ENCODE measurements around the gene IL12RB2.

IL12RB2 gene, protein sequence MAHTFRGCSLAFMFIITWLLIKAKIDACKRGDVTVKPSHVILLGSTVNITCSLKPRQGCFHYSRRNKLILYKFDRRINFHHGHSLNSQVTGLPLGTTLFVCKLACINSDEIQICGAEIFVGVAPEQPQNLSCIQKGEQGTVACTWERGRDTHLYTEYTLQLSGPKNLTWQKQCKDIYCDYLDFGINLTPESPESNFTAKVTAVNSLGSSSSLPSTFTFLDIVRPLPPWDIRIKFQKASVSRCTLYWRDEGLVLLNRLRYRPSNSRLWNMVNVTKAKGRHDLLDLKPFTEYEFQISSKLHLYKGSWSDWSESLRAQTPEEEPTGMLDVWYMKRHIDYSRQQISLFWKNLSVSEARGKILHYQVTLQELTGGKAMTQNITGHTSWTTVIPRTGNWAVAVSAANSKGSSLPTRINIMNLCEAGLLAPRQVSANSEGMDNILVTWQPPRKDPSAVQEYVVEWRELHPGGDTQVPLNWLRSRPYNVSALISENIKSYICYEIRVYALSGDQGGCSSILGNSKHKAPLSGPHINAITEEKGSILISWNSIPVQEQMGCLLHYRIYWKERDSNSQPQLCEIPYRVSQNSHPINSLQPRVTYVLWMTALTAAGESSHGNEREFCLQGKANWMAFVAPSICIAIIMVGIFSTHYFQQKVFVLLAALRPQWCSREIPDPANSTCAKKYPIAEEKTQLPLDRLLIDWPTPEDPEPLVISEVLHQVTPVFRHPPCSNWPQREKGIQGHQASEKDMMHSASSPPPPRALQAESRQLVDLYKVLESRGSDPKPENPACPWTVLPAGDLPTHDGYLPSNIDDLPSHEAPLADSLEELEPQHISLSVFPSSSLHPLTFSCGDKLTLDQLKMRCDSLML

DNA sequence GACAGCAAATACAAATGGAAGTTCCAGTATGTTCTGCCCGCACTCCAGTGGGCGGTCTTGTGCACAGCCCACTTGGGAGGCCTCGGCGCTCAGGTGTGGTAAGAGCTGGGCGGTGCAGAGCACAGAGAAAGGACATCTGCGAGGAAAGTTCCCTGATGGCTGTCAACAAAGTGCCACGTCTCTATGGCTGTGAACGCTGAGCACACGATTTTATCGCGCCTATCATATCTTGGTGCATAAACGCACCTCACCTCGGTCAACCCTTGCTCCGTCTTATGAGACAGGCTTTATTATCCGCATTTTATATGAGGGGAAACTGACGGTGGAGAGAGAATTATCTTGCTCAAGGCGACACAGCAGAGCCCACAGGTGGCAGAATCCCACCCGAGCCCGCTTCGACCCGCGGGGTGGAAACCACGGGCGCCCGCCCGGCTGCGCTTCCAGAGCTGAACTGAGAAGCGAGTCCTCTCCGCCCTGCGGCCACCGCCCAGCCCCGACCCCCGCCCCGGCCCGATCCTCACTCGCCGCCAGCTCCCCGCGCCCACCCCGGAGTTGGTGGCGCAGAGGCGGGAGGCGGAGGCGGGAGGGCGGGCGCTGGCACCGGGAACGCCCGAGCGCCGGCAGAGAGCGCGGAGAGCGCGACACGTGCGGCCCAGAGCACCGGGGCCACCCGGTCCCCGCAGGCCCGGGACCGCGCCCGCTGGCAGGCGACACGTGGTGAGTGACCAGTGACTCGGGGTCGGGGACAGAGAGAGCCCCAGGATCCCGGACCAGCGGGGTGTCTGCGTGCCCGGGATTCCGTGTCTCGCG is at the start of gene IL12RB2:
TSS of gene IL12RB2 (plus strand) at position 623 of the 810 bp plus-strand sequence. CDS start 12,496 bp downstream, outside the sequence.
- in situ Hi-C loops (cut with HindIII; ENCODE audit: low sequenced_read_pairs) = no loop called here

DNA sequence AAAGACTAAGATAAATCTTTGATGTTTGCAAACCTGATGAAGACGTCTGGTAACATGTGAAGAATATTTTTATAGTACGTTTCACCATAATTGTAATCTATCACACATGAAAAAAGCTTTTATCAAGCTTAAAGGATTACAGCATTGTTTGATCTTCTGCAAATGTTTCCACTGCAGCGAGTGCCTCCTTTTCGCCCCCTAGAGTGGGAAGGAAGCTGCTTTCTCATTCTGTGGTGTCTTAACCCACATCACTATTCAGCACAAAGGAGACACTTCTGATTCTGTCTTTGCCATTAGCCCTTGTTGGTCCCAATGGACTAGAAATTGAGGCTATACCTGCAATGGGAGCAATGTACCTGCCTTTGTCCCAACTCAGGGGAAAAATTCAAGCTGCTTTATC is 46.0 kb upstream of the IL12RB2 start:
- in situ Hi-C loops (cut with HindIII; ENCODE audit: low sequenced_read_pairs) = no loop called here

DNA sequence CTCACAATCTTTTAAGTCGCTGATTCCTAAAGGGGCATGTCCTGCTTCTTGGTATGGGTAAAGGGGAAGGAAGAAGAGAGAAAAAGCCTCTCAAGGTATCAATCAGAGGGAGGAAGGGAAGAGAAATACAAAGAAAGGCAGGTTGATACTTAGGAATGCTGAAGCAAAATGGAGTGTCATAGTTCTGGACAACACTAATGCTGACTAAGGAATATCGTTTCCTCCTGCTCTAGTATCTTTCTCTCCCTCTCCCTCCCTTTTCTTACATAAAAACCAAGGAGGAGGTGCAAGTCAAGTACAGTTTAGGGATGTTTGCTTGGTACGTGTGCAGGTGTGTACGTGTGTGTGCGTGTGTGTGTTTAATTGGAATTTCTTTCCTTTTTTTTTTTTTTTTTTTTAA is 44.9 kb upstream of the IL12RB2 start:
- in situ Hi-C loops (cut with HindIII; ENCODE audit: low sequenced_read_pairs) = no loop called here

DNA sequence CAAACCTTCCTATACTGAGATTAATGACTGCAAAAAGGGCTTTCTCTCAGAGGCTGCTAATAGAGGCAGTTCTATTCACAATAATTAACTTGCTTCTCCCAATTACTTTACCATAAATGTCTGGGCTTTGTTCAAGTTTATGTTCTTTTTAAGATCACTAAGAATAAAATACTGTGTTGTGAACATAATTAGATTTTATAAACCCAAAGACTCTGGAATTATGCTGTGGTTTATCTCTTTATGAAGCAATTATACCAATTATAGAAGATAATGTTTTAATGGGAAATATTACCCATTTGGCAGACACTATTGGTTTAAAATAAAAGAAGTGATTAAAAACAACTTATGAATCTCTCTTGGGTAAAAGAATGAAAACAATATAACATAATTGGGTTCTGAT is 43.5 kb upstream of the IL12RB2 start:
- in situ Hi-C loops (cut with HindIII; ENCODE audit: low sequenced_read_pairs) = no loop called here

DNA sequence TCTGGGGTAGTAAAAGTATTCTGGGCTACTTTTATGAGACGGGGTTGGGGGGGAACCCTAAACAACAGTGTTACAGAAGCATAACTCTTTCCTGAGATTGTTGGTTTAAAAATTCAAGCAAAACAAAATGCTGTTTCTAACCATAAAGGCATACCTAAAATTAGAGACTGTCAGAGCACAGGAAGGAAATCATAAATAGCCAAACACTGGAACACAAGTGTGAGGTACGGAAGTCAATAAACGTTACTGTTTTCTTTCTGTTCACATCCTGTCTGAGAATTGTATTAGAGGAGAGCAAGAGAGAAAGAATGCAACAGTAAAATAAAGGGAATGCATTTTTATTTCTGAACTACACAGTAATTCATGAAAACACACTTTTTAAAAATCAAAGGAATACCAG is 42.8 kb upstream of the IL12RB2 start:
- in situ Hi-C loops (cut with HindIII; ENCODE audit: low sequenced_read_pairs) = no loop called here

DNA sequence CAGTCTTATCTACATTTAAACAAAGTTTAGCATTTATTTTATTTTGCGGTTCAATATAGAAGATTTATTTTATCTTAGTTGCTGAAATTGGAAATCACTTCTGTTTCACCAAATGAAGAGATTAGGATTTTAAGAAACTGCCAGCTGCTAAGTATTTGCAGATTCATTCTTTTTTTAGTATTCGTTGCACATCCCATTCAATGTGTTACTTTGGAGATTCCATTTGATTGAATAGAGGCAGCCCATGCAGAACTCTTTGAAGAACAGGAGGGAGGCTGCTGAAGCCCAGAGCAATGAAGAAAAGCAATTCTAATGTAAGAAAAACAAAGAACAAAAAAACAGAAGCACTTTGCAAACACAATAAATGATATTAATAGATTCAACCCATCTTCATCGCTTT is 38.6 kb upstream of the IL12RB2 start:
- in situ Hi-C loops (cut with HindIII; ENCODE audit: low sequenced_read_pairs) = no loop called here

DNA sequence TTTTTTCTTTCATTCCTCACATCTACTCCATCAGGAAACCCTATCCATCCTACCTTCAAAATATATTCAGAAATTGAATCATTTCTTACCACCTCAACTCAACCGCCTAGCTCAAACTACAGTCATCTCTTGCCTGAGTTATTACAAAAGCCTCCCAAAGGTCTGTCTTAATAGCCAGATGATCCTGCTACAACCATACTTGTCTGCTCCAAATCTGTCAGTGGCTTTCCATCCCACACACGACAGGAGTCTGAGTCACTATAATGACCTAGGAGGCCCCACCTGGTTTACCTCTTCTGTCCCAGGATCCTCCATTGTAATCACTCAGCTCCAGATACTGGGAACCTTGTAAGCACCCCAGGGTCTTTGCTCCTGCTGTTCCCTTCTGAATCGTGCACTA is 37.1 kb upstream of the IL12RB2 start:
- in situ Hi-C loops (cut with HindIII; ENCODE audit: low sequenced_read_pairs) = loop anchor here (5.0 kb wide), 1 partner anchor 47 kb away; no protein-coding TSS in a partner anchor

DNA sequence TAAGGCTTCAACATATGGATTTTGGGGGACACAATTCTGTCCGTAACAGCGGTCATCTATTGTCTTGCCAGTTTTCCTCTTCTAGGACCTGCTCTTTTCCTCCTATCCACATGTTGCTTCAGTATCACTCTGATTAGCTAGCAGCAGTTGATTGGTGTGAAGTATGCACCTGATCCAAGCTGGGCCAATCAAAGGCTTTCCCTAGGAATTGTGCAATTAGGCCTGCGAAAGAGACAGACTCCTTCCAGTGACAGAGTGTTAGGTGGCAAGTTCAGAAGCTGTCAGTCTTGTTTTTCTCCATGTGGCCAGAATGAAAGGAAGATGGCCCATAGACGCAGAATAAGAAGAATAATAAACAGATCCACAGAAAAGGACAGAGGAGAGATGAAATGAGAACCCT is 34.1 kb upstream of the IL12RB2 start:
- in situ Hi-C loops (cut with HindIII; ENCODE audit: low sequenced_read_pairs) = loop anchor here (5.0 kb wide), 1 partner anchor 44 kb away; no protein-coding TSS in a partner anchor

DNA sequence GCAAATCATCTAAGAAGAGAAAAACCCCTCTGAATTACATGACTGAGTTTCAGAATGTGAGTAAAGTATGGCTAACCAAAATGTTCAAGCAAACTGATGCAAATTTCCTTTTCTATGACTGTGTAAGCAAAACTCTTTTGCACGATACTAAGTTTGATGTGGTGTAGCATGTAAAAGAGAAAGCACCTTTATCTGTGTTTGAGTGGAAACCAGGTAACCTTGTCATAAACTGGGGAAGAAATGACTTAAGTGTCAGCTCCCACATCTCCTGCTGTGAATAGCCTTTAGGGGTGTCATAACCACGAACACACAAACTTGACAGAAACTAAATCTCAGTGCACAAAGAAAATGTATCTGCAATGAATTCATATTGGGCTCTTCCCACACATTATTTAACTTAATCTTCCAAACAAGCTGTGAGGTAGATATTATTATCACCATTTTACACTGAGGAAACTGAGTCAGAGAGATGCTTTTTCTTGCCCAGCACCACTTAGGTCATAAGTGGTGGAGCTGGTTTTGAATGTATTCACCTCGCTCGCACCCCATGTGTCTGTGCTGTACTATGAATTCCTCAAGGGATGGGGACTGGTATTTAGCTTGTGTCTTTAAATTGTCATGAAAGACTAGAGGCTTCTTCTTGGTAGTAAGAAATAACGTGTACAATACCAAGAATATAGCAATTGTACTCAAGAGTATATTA is 32.9 kb upstream of the IL12RB2 start:
- in situ Hi-C loops (cut with HindIII; ENCODE audit: low sequenced_read_pairs) = loop anchor here (5.0 kb wide), 1 partner anchor 43 kb away; no protein-coding TSS in a partner anchor

DNA sequence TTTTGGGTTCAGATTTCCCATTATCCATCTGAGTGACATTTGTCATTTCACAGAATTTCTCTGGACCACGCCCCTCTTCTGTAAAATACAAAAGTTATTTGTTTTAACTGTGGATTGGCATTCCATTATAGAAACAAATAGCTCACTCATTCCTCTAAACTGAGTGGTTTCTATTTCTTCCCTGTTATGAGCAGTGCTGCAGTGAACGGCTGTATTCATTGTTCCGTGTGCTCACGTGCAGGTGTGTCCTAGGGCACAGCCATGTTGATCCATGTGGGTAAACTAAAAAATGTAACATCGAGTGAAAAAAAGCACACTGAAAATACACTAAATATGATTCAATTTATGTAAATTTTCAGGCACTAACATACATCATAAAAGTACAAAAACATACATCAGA is 27.0 kb upstream of the IL12RB2 start:
- in situ Hi-C loops (cut with HindIII; ENCODE audit: low sequenced_read_pairs) = loop anchor here (10.0 kb wide), 1 partner anchor 56 kb away; no protein-coding TSS in a partner anchor

DNA sequence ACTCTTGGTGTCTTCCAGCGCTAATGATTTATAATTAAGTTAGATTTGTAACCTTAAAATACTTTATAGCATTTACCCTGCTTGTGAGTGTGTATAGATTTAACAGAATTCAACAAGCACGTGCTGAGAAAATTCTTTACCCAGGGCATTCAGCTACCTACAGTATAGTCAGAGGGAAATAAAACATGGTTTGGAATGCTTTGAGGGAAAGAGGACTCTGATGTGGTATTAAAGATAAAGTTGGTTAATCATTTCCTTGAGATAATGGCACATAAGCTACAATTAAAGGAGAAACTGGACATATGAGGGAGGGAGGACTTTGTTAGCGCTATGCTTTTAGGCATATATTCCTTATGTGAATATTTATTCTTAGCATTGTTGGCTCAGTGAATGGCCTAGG is 26.4 kb upstream of the IL12RB2 start:
- in situ Hi-C loops (cut with HindIII; ENCODE audit: low sequenced_read_pairs) = loop anchor here (10.0 kb wide), 1 partner anchor 56 kb away; no protein-coding TSS in a partner anchor

DNA sequence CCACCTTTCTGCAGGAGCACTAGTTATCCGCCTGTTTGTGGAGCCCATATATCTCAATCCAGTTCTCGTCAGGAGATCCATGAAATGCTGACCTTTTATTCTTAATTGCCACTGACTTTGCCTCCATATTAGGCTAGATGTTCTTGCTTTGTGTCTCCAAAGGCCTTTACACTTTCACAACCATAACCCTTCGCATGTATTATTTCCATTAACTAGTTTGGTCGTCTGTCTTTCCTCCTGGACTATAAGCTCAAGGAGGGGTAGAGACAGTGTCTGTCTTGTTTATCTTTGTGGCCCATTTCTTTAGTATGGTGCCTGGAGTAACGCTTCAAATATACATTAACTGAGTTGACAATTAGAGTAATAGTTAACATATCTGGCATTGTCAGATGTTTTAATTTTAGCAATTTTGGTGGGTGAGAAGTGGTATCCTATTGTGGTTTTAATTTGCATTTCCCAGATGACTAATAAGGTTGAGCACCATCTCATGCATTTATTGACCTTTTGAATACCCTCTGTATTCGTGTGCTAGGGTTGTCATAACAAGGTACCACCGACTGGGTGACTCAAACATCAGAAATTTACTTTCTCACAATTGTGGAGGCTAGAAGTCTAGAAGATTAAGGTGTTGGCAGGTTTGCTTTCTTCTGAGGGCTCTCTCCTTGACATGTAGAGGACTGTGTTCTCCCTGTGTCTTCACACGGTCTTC is 21.7 kb upstream of the IL12RB2 start:
- in situ Hi-C loops (cut with HindIII; ENCODE audit: low sequenced_read_pairs) = loop anchor here (10.0 kb wide), 1 partner anchor 61 kb away; no protein-coding TSS in a partner anchor

DNA sequence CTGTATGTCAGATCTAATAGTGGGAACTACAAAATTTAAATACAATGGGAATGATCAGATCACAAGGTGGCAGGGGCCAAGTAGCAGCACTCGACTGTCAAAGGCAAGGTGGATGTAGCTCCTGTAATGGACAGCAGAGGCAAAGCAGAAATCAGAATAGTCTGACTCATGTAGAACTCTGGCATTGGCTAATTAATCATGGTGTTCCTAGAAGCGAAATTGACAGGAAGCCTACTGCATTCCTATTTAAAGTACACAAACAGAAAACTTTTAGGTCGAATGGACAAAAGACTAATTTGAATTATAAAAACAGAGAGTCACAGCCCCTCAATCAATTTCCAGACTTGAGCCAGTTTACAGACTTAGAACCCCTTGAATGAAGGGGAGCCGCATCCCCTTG is 17.4 kb upstream of the IL12RB2 start:
- in situ Hi-C loops (cut with HindIII; ENCODE audit: low sequenced_read_pairs) = no loop called here

DNA sequence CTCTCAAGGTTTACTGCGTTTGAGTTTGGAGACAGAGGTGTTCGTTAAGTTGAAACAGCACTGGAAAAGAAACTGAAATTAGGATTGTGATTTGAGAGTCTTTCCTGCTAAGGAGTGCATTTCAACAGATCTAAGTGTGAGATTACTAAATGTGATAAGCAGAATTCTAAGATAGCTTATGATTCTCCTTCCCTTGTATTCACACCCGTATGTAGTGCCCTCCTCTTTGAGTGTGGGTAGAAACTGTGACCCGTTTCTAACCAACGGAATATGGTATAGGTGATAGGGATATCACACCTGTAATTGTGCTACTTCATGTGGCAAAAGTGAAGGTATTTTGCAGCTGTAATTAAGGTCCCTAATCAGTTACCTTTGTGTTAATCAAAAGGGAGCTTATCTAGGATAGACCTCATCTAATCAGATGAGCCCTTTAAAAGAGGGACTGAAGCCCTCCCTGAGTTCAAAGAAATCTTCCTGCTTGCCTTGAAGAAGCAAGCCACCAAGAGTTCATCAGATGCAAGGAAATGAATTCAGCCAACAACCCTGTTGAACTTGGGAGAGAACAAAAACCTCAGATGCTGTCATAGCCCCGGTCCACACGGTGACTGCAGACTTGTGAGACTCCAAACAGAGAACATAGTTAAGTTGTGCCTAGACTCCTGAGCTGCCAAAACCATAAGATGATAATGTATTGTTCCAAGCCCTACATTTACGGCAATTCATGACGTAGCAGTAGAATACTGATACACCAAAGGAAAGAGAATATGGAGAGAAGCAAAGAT is 12.6 kb upstream of the IL12RB2 start:
- in situ Hi-C loops (cut with HindIII; ENCODE audit: low sequenced_read_pairs) = no loop called here

DNA sequence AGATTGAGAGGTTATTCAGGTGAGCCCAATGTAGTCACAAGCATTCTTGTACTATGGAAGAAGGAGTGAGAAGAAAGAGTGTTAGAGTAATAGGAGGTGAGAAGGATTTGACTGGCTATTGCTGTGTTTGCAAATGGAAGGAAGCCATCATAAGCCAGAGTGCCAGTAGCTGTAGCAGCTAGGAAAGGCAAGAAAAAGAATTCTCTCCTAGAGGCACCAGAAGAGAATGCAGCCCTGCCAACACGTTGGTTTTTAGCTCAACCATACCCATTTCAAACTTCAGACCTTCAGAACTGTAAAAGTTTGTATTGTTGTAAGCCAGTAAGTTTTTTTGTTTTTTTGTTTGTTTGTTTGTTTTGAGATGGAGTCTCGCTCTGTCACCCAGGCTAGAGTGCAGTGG is 8.9 kb upstream of the IL12RB2 start:
- in situ Hi-C loops (cut with HindIII; ENCODE audit: low sequenced_read_pairs) = no loop called here

DNA sequence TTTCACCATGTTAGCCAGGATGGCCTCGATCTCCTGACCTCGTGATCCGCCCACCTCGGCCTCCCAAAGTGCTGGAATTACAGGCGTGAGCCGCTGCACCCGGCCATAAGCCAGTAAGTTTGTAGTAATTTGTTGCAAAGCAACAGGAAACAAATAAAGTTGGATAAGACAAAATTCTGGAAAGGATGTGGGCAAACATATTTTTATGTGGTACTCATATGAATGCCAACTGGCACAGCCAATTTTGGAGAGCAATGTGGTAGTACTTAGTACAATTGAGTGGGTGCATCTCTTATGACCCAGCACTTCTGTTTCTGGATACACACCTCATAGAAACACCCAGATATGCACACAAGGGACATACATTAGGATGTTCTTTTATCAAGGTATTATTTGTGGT is 8.4 kb upstream of the IL12RB2 start:
- in situ Hi-C loops (cut with HindIII; ENCODE audit: low sequenced_read_pairs) = no loop called here

DNA sequence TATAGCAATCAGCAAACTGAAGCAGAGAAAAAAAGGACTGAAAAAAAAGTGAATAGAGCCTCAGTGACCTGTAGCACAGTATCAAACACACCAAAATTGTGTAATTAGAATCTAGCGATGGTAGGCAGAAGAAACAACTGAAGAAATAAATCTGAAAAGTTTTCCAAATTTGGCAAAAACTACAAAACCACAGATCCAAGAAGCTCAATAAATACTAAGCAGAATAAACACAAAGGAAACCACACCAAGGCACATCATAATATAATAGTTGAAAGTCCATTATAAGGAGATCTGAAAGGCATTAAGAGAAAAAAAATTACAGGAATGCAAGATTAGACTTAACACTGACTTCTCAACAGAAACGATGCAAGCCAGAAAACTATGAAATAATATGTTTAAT is 7.1 kb upstream of the IL12RB2 start:
- in situ Hi-C loops (cut with HindIII; ENCODE audit: low sequenced_read_pairs) = no loop called here

DNA sequence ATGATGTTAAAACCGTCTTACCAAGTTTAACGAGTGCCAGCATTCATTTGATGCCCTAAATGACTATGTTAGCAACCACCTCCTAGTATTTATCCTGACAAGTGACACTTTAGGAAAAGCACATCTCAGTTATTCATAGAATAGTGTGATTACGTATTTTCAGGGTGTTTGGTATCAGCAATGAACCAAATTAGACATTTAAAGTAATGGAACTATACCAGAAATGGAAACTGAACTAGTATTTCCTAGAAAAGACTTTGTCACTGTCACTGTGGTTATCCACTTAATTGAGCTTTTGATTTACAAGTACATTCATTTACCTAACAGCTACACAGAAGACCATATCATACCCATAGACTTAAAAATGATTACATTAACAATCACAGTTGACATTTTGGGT is 3.6 kb upstream of the IL12RB2 start:
- in situ Hi-C loops (cut with HindIII; ENCODE audit: low sequenced_read_pairs) = no loop called here

DNA sequence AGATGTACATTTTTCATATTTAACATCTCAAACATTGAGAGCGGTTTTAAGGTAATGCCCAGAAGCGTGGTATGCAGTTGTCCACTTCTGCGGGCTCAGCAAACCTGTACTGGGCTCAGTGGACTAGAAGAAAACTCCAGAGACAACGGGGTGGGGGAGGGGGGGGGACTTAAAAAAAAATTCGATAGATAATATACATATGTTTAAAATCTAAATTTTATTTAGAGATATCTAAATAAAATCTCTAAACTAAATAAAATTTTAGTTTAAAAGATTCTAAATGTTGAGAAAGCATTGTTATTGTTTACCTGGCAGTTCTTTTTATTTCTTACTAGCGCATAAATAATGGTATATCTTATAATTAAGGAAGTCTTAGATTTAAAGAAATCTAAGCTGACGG is 1.1 kb upstream of the IL12RB2 start:
- in situ Hi-C loops (cut with HindIII; ENCODE audit: low sequenced_read_pairs) = no loop called here
